ENCODE data around the gene KRTAP12-4. TPM values are rescaled to one million over a fixed set of nuclear protein-coding genes. Genes with fewer than 3 reads are reported as not detected.

Gene KRTAP12-4
- total RNA-seq, 2 experiments from 2014 or later, result not detected

DNA sequence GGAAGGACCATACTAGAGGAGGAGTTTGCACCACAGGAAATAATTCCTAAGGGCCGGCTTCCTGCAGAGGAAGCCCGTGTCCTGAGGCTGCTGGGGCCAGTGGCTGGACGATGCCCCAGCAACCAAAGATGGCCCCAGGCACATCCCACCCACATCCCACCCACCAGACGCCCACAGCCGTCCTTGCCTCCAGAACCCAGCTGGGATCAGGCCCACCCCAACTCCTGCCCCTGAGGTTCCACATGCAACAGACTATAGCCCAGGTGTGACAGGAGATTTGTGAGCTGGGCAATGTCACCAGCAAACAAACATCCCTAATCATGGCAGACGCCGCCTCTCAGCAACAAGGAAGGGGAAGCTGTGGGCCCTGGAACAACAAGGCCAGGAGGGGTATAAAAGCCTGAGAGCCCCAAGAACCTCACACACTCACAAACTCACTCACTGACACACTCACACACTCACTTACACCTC lies 27.8 kb downstream of the KRTAP12-4 start, which contains the start of gene KRTAP10-9:
Gene KRTAP10-9 (plus strand): TSS at position 421 of the 471 bp plus-strand sequence. CDS start 79 bp downstream, outside the sequence.
- Histone ChIP-seq H3K79me2 (ENCODE audit: insufficient read depth, low read depth, low read length) (no peaks in the 10 kb centered on the region), H3K36me3 (ENCODE audit: insufficient read depth, low read length) (no peaks in the 10 kb centered on the region), H3K4me3 (ENCODE audit: low read depth, low read length, poor library complexity, severe bottlenecking) (no peak within 1 kb of the TSS), H4K20me1 (ENCODE audit: insufficient read depth, low read length) (no peaks in the 10 kb centered on the region), H3K9me3 (ENCODE audit: low read length) (peaks cover 13% of the 10 kb centered on the region), H3K4me2 (ENCODE audit: low read length) (no peak within 1 kb of the TSS), H3K4me1 (ENCODE audit: insufficient read depth, low read length, poor library complexity, severe bottlenecking) (no peaks in the 10 kb centered on the region), H3K27ac (ENCODE audit: low read depth, low read length, poor library complexity, severe bottlenecking) (no peak within 1 kb of the TSS), H2AFZ (ENCODE audit: low read length) (no peak within 1 kb of the TSS), H3K9me2 (ENCODE audit: insufficient read depth, low read length) (no peaks in the 10 kb centered on the region)
- CTCF ChIA-PET (ENCODE audit: unreplicated experiment), result interaction anchor here (0.7 kb wide), 1 partner anchor 24 kb away, joined by 4 read pairs; no protein-coding TSS in a partner anchor
- DNase-seq (ENCODE audit: low spot score), result no peak
- TF ChIP-seq EZH2phosphoT487 (IDR thresholded peaks at IDR 0.05; ENCODE audit: borderline replicate concordance, low read depth, low read length), result no peak
- BruUV-seq (replicated peaks), result no TSS peak
- POLR2A ChIA-PET, result no interaction called here
- intact Hi-C loops (cut with micrococcal nuclease; ENCODE audit: unreplicated experiment), result no loop called here

DNA sequence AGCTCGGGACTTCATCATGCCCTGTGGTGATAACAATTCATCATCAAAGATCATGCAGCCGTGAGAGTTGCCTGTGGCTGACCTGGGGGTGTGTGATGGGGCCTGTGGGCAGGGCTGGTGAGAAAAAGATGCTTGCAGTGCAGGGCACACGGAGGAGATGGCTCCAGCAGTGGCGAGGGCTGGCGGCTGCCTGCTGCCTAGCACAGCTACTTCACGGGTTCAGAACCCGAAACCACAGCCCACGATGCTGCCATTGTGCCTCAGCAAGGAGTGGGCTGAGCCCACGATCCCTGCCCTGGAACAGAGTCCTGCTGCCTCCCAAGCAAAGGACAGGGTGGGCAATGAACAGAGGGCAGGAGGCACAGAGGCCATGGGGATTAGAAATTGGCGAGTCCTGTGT lies 28.2 kb downstream of the KRTAP12-4 start:
- Histone ChIP-seq H3K36me3 (ENCODE audit: insufficient read depth, low read length) (no peaks in the 10 kb centered on the region), H3K79me2 (ENCODE audit: insufficient read depth, low read depth, low read length) (no peaks in the 10 kb centered on the region), H3K9me3 (ENCODE audit: low read length) (peaks cover 13% of the 10 kb centered on the region), H3K4me3 (ENCODE audit: low read depth, low read length, poor library complexity, severe bottlenecking) (no peak overlapping the region), H3K4me1 (ENCODE audit: insufficient read depth, low read length, poor library complexity, severe bottlenecking) (no peaks in the 10 kb centered on the region), H3K27ac (ENCODE audit: low read depth, low read length, poor library complexity, severe bottlenecking) (no peak overlapping the region), H3K9me2 (ENCODE audit: insufficient read depth, low read length) (no peaks in the 10 kb centered on the region), H4K20me1 (ENCODE audit: insufficient read depth, low read length) (no peaks in the 10 kb centered on the region), H2AFZ (ENCODE audit: low read length) (no peak overlapping the region), H3K4me2 (ENCODE audit: low read length) (no peak overlapping the region)
- TF ChIP-seq EZH2phosphoT487 (IDR thresholded peaks at IDR 0.05; ENCODE audit: borderline replicate concordance, low read depth, low read length), result no peak
- TF ChIP-seq, protein P1, sequence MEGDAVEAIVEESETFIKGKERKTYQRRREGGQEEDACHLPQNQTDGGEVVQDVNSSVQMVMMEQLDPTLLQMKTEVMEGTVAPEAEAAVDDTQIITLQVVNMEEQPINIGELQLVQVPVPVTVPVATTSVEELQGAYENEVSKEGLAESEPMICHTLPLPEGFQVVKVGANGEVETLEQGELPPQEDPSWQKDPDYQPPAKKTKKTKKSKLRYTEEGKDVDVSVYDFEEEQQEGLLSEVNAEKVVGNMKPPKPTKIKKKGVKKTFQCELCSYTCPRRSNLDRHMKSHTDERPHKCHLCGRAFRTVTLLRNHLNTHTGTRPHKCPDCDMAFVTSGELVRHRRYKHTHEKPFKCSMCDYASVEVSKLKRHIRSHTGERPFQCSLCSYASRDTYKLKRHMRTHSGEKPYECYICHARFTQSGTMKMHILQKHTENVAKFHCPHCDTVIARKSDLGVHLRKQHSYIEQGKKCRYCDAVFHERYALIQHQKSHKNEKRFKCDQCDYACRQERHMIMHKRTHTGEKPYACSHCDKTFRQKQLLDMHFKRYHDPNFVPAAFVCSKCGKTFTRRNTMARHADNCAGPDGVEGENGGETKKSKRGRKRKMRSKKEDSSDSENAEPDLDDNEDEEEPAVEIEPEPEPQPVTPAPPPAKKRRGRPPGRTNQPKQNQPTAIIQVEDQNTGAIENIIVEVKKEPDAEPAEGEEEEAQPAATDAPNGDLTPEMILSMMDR (conservative IDR thresholded peaks at IDR 0.05; ENCODE audit: low read length), result no peak
- BruUV-seq (replicated peaks), result no TSS peak
- DNase-seq (ENCODE audit: low spot score), result no peak
- intact Hi-C loops (cut with micrococcal nuclease; ENCODE audit: unreplicated experiment), result no loop called here
- ChIA-PET POLR2A (no interaction called here), CTCF (ENCODE audit: unreplicated experiment) (no interaction called here)

DNA sequence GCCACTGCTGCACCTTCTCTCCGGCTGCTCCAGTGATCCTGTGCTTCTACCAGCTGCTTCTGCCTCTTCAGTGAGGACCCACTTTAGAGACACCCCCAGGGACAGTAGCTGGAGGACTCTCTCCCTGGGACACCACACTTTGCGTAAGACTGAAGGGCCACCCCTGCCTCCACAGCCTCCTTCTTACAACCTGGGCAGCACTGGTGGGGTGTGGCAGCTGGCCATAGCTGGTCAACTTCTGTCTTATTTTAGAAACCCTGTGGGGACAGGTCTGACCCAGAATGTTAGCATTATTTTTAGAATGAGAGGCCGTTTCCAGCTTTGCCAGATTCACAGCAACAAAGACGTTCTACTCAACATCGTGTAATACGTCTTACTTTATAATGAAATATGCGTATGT lies 28.7 kb downstream of the KRTAP12-4 start:
- no peak overlapping the region for H2AFZ ChIP-seq (ENCODE audit: low read length)
- POLR2A ChIA-PET, result no interaction called here
- H3K4me3 ChIP-seq (ENCODE audit: low read depth, low read length, poor library complexity, severe bottlenecking), result no peak overlapping the region
- no peak overlapping the region for H3K27ac ChIP-seq (ENCODE audit: low read depth, low read length, poor library complexity, severe bottlenecking)
- DNase-seq (ENCODE audit: low spot score), result no peak
- H4K20me1 ChIP-seq (ENCODE audit: insufficient read depth, low read length), result no peaks in the 10 kb centered on the region
- no peak for TF ChIP-seq EZH2phosphoT487 (IDR thresholded peaks at IDR 0.05; ENCODE audit: borderline replicate concordance, low read depth, low read length)
- TF ChIP-seq, protein P1 (conservative IDR thresholded peaks at IDR 0.05; ENCODE audit: low read length), result no peak
- H3K9me3 ChIP-seq (ENCODE audit: low read length), result peaks cover 13% of the 10 kb centered on the region
- no peak overlapping the region for H3K4me2 ChIP-seq (ENCODE audit: low read length)
- no TSS peak for BruUV-seq (replicated peaks)
- CTCF ChIA-PET (ENCODE audit: unreplicated experiment), result no interaction called here
- intact Hi-C loops (cut with micrococcal nuclease; ENCODE audit: unreplicated experiment), result no loop called here
- no peaks in the 10 kb centered on the region for H3K79me2 ChIP-seq (ENCODE audit: insufficient read depth, low read depth, low read length)
- no peaks in the 10 kb centered on the region for H3K4me1 ChIP-seq (ENCODE audit: insufficient read depth, low read length, poor library complexity, severe bottlenecking)
- no peaks in the 10 kb centered on the region for H3K9me2 ChIP-seq (ENCODE audit: insufficient read depth, low read length)
- no peaks in the 10 kb centered on the region for H3K36me3 ChIP-seq (ENCODE audit: insufficient read depth, low read length)
